ENCODE results near the gene ENOX1. TPM values are rescaled to one million over a fixed set of nuclear protein-coding genes. Genes with fewer than 3 reads are reported as not detected.

ENOX1 gene
- polyA plus RNA-seq, 3 donors = 0.04 TPM; not detected in 2

GRCh38 chr13:43293986-43294385 lies 492.8 kb downstream of the ENOX1 start:
- H3K9me3 Mint-ChIP-seq = no peaks in the 10 kb centered on the region
- Histone ChIP-seq H3K4me2 (replicated peaks; ENCODE audit: extremely low read depth, low read length, poor library complexity, severe bottlenecking) (no peak overlapping the region), H4K20me1 (ENCODE audit: insufficient read depth, low read length) (no peaks in the 10 kb centered on the region), H3K79me2 (ENCODE audit: insufficient read depth, low read length) (no peaks in the 10 kb centered on the region), H2AFZ (ENCODE audit: insufficient read depth, low read depth, low read length, poor library complexity, severe bottlenecking) (no peak overlapping the region), H3K27ac (ENCODE audit: low read depth in 1 of 2, low read length in 2 of 2) (no peak overlapping the region), H3K4me3 (replicated peaks in 1 of 3; ENCODE audit: low read depth in 2 of 3, low read length in 3 of 3) (no peak overlapping the region), H3K27me3 (ENCODE audit: control insufficient read depth in 2 of 2, insufficient read depth in 2 of 2, low read length in 2 of 2) (peaks cover 0 to 2% of the 10 kb centered on the region in 2 donors), H3K9me3 (replicated peaks in 1 of 2; ENCODE audit: control insufficient read depth in 1 of 2, insufficient read depth in 1 of 2, low read length in 2 of 2) (no peaks in the 10 kb centered on the region), H3K4me1 (ENCODE audit: control insufficient read depth in 1 of 2, insufficient read depth in 2 of 2, low read length in 2 of 2) (no peaks in the 10 kb centered on the region), H3K9ac (ENCODE audit: insufficient read depth, low read length, poor library complexity, severe bottlenecking) (no peak overlapping the region), H3K36me3 (replicated peaks in 1 of 2; ENCODE audit: control insufficient read depth in 1 of 2, insufficient read depth in 2 of 2, low read length in 2 of 2) (no peaks in the 10 kb centered on the region)
- DNase-seq = no peak
- no peak overlapping the region for H3K27ac Mint-ChIP-seq
- intact Hi-C loops (cut with micrococcal nuclease) = no loop called here
- H3K36me3 Mint-ChIP-seq = no peaks in the 10 kb centered on the region
- peaks cover 2 to 4% (median 3%) of the 10 kb centered on the region in 3 donors for H3K27me3 Mint-ChIP-seq (ENCODE audit: low read depth in 3 of 3)
- no CpG with 5 or more reads among the region's 3 CpGs for WGBS (ENCODE audit: insufficient coverage)
- no peak for TF ChIP-seq CTCF (IDR thresholded peaks at IDR 0.05)
- H3K4me1 Mint-ChIP-seq = no peaks in the 10 kb centered on the region
- H3K4me3 Mint-ChIP-seq = no peak overlapping the region

- no peaks in the 10 kb centered on the region for H3K36me3 Mint-ChIP-seq
- WGBS (ENCODE audit: insufficient coverage) = no CpG with 5 or more reads among the region's 1 CpG
- TF ChIP-seq CTCF (IDR thresholded peaks at IDR 0.05) = no peak
Observed at GRCh38 chr13:43293561-43293960, 493.2 kb downstream of the ENOX1 start.

More at GRCh38 chr13:43293561-43293960, 493.2 kb downstream of the ENOX1 start:
- Mint-ChIP-seq H3K27ac (no peak overlapping the region), H3K27me3 (ENCODE audit: low read depth in 3 of 3) (peaks cover 2 to 4% (median 3%) of the 10 kb centered on the region in 3 donors), H3K4me3 (no peak overlapping the region), H3K4me1 (no peaks in the 10 kb centered on the region), H3K9me3 (no peaks in the 10 kb centered on the region)
- Histone ChIP-seq H3K4me2 (replicated peaks; ENCODE audit: extremely low read depth, low read length, poor library complexity, severe bottlenecking) (no peak overlapping the region), H3K27me3 (ENCODE audit: control insufficient read depth in 2 of 2, insufficient read depth in 2 of 2, low read length in 2 of 2) (no peaks in the 10 kb centered on the region), H3K9ac (ENCODE audit: insufficient read depth, low read length, poor library complexity, severe bottlenecking) (no peak overlapping the region), H4K20me1 (ENCODE audit: insufficient read depth, low read length) (no peaks in the 10 kb centered on the region), H3K79me2 (ENCODE audit: insufficient read depth, low read length) (no peaks in the 10 kb centered on the region), H3K27ac (ENCODE audit: low read depth in 1 of 2, low read length in 2 of 2) (no peak overlapping the region), H3K36me3 (replicated peaks in 1 of 2; ENCODE audit: control insufficient read depth in 1 of 2, insufficient read depth in 2 of 2, low read length in 2 of 2) (no peaks in the 10 kb centered on the region), H3K9me3 (replicated peaks in 1 of 2; ENCODE audit: control insufficient read depth in 1 of 2, insufficient read depth in 1 of 2, low read length in 2 of 2) (no peaks in the 10 kb centered on the region), H2AFZ (ENCODE audit: insufficient read depth, low read depth, low read length, poor library complexity, severe bottlenecking) (no peak overlapping the region), H3K4me1 (ENCODE audit: control insufficient read depth in 1 of 2, insufficient read depth in 2 of 2, low read length in 2 of 2) (no peaks in the 10 kb centered on the region), H3K4me3 (replicated peaks in 1 of 3; ENCODE audit: low read depth in 2 of 3, low read length in 3 of 3) (no peak overlapping the region)
- no peak for DNase-seq
- intact Hi-C loops (cut with micrococcal nuclease) = no loop called here
